ENCODE results near the gene ADCYAP1R1. TPM values are rescaled to one million over a fixed set of nuclear protein-coding genes. Genes with fewer than 3 reads are reported as not detected.

ADCYAP1R1 gene
- total RNA-seq, 1 donor from 2014 or later: 2.9 TPM

- intact Hi-C loops (cut with DNase I): no loop called here
- no peak overlapping the region for H3K27ac ChIP-seq
- ATAC-seq: no peak
- no peaks in the 10 kb centered on the region for H3K36me3 ChIP-seq
- no peaks in the 10 kb centered on the region for H3K4me1 ChIP-seq
- H3K4me3 ChIP-seq: no peak overlapping the region
- no peaks in the 10 kb centered on the region for H3K9me3 ChIP-seq
- no peak for TF ChIP-seq CTCF (IDR thresholded peaks at IDR 0.05)
- DNase-seq: no peak
- peaks cover 9% of the 10 kb centered on the region for H3K27me3 ChIP-seq (ENCODE audit: low read depth)
These were observed 9.1 kb downstream of the ADCYAP1R1 start for GRCh38 chr7:31061185-31061584.

GRCh38 chr7:31062746-31063435 is 10.8 kb downstream of the ADCYAP1R1 start:
- no peaks in the 10 kb centered on the region for H3K27me3 ChIP-seq (ENCODE audit: low read depth)
- DNase-seq (no peak), ATAC-seq (no peak)
- H3K9me3 ChIP-seq: no peaks in the 10 kb centered on the region
- H3K36me3 ChIP-seq: no peaks in the 10 kb centered on the region
- intact Hi-C loops (cut with DNase I): no loop called here
- H3K4me1 ChIP-seq: no peaks in the 10 kb centered on the region
- TF ChIP-seq CTCF (IDR thresholded peaks at IDR 0.05): no peak
- H3K27ac ChIP-seq: no peak overlapping the region
- no peak overlapping the region for H3K4me3 ChIP-seq

- no peak for TF ChIP-seq CTCF (IDR thresholded peaks at IDR 0.05)
- intact Hi-C loops (cut with DNase I): no loop called here
- no peak for ATAC-seq
- Histone ChIP-seq H3K27me3 (ENCODE audit: low read depth) (no peaks in the 10 kb centered on the region), H3K4me3 (no peak overlapping the region), H3K4me1 (no peaks in the 10 kb centered on the region), H3K9me3 (no peaks in the 10 kb centered on the region), H3K27ac (no peak overlapping the region), H3K36me3 (no peaks in the 10 kb centered on the region)
- DNase-seq: no peak
These were observed 13.0 kb downstream of the ADCYAP1R1 start for GRCh38 chr7:31065021-31065593.

- ATAC-seq (no peak), DNase-seq (no peak)
- H3K27ac ChIP-seq: no peak overlapping the region
- intact Hi-C loops (cut with DNase I): no loop called here
- H3K36me3 ChIP-seq: no peaks in the 10 kb centered on the region
- no peak for TF ChIP-seq CTCF (IDR thresholded peaks at IDR 0.05)
- H3K27me3 ChIP-seq (ENCODE audit: low read depth): no peaks in the 10 kb centered on the region
- H3K9me3 ChIP-seq: no peaks in the 10 kb centered on the region
- H3K4me1 ChIP-seq: no peaks in the 10 kb centered on the region
- H3K4me3 ChIP-seq: no peak overlapping the region
These were observed 13.7 kb downstream of the ADCYAP1R1 start for GRCh38 chr7:31065840-31066239.

- intact Hi-C loops (cut with DNase I): no loop called here
- H3K4me3 ChIP-seq: no peak overlapping the region
- H3K27ac ChIP-seq: no peak overlapping the region
- H3K9me3 ChIP-seq: no peaks in the 10 kb centered on the region
- H3K4me1 ChIP-seq: no peaks in the 10 kb centered on the region
- H3K27me3 ChIP-seq (ENCODE audit: low read depth): no peaks in the 10 kb centered on the region
- ATAC-seq (no peak), DNase-seq (no peak)
- TF ChIP-seq CTCF (IDR thresholded peaks at IDR 0.05): no peak
- H3K36me3 ChIP-seq: no peaks in the 10 kb centered on the region
These were observed 14.5 kb downstream of the ADCYAP1R1 start for GRCh38 chr7:31066516-31067130.
